ENCODE results near the gene THY1.
"Not testable (repeated sequence)": the region's sequence is repeated elsewhere in the genome, so short reads cannot be mapped to it uniquely, and the experiment has no call there.

The THY1 gene

GRCh38 chr11:119468511-119468910, 45.5 kb upstream of the THY1 start:
- no peak for TF ChIP-seq POLR2A (IDR thresholded peaks at IDR 0.05; ENCODE audit: extremely low read depth, insufficient read length)
- no peak overlapping the region for H3K4me3 ChIP-seq (ENCODE audit: low read depth, low read length)
- no peak for DNase-seq (ENCODE audit: low read depth)

DNA sequence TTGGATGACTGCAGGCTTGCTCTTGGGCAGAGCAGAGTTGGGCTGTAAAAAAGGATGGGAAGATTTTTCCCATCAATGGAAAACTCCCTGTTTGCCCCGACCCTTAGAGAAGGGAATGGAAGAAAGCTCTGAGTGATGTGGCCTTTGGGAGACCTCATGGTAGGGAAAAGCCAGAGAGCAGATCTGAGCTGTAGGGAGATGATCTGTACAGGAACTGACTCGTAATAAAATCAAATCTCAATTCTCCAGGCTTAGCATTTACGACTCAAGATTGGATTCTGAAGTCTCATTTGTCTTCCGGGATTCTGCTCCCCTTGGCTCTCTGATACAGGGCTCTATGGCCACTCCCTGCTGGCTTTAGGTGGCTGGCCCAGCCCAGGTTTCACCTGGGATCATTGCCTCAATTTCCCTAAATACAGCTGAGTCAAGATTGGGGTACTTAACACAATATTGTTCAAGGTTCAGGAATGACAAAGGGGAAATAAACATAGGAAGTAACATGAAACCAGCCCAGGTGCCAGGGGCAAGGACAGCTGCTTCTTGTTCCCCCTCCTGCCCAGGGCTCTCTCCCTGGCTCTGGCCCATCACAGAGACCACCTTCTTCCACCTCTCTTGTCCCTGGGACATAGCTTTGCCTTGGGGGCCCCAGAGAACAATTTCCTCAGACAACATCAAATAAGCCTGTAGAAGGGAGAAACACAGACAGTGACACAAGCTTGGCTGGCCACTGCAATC, 38.4 kb upstream of the THY1 start:
- no peak overlapping the region for H3K4me3 ChIP-seq (ENCODE audit: low read depth, low read length)
- no peak for DNase-seq (ENCODE audit: low read depth)
- TF ChIP-seq MYC (IDR thresholded peaks at IDR 0.05; ENCODE audit: low read depth, low read length) (no peak), POLR2A (IDR thresholded peaks at IDR 0.05; ENCODE audit: extremely low read depth, insufficient read length) (no peak), MAX (IDR thresholded peaks at IDR 0.05; ENCODE audit: low read depth, low read length) (no peak)
- TF ChIP-seq, protein P1, sequence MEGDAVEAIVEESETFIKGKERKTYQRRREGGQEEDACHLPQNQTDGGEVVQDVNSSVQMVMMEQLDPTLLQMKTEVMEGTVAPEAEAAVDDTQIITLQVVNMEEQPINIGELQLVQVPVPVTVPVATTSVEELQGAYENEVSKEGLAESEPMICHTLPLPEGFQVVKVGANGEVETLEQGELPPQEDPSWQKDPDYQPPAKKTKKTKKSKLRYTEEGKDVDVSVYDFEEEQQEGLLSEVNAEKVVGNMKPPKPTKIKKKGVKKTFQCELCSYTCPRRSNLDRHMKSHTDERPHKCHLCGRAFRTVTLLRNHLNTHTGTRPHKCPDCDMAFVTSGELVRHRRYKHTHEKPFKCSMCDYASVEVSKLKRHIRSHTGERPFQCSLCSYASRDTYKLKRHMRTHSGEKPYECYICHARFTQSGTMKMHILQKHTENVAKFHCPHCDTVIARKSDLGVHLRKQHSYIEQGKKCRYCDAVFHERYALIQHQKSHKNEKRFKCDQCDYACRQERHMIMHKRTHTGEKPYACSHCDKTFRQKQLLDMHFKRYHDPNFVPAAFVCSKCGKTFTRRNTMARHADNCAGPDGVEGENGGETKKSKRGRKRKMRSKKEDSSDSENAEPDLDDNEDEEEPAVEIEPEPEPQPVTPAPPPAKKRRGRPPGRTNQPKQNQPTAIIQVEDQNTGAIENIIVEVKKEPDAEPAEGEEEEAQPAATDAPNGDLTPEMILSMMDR (IDR thresholded peaks at IDR 0.05; ENCODE audit: low read depth, low read length) = no peak

GRCh38 chr11:119460582-119460981, 37.6 kb upstream of the THY1 start:
- no peak for DNase-seq (ENCODE audit: low read depth)
- H3K4me3 ChIP-seq (ENCODE audit: low read depth, low read length) = no peak overlapping the region
- TF ChIP-seq MAX (IDR thresholded peaks at IDR 0.05; ENCODE audit: low read depth, low read length) (no peak), MYC (IDR thresholded peaks at IDR 0.05; ENCODE audit: low read depth, low read length) (no peak), POLR2A (IDR thresholded peaks at IDR 0.05; ENCODE audit: extremely low read depth, insufficient read length) (no peak)
- TF ChIP-seq, protein P1 (IDR thresholded peaks at IDR 0.05; ENCODE audit: low read depth, low read length) = no peak

GRCh38 chr11:119460097-119460496, 37.1 kb upstream of the THY1 start:
- no peak for DNase-seq (ENCODE audit: low read depth)
- TF ChIP-seq, protein P1 (IDR thresholded peaks at IDR 0.05; ENCODE audit: low read depth, low read length) = no peak
- TF ChIP-seq MAX (IDR thresholded peaks at IDR 0.05; ENCODE audit: low read depth, low read length) = no peak
- TF ChIP-seq MYC (IDR thresholded peaks at IDR 0.05; ENCODE audit: low read depth, low read length) = no peak
- TF ChIP-seq POLR2A (IDR thresholded peaks at IDR 0.05; ENCODE audit: extremely low read depth, insufficient read length) = no peak
- no peak overlapping the region for H3K4me3 ChIP-seq (ENCODE audit: low read depth, low read length)

DNA sequence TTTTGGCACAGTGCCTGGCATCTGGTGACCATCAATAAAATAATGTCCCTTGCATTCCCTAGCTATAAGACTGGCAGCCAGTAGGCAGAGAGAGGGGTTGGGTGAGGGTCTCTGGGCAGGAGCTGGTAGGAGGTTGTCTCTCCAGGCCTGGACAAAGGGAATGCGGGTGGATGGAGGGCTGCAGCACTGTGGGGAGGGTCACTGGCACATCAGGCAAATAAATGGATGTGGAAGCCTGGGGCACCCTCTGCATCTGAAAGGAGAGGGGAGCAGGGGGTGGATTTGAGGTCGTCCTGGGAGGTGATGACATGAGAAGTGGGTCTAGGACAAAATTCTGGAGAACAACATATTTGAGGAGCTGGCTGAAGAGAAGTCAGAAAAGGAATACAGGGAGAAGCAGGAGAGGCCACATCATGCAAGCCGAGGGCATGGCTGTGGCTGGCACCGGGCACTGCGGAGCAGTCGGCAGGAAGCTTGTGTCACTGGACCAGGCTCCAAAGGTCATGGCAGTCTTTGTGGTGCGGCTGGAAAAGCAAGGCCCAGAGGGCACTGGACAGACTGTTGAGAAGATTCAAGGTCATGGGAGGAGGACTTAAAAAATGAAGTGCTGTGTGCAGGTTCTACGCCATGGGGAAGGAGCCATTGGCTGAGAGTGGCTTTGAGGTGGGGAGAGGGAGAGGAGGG, 36.5 kb upstream of the THY1 start:
- TF ChIP-seq, protein P1 (IDR thresholded peaks at IDR 0.05; ENCODE audit: low read depth, low read length) = no peak
- TF ChIP-seq MAX (IDR thresholded peaks at IDR 0.05; ENCODE audit: low read depth, low read length) = no peak
- TF ChIP-seq POLR2A (IDR thresholded peaks at IDR 0.05; ENCODE audit: extremely low read depth, insufficient read length) = no peak
- no peak for TF ChIP-seq MYC (IDR thresholded peaks at IDR 0.05; ENCODE audit: low read depth, low read length)
- no peak for DNase-seq (ENCODE audit: low read depth)
- no peak overlapping the region for H3K4me3 ChIP-seq (ENCODE audit: low read depth, low read length)

DNA sequence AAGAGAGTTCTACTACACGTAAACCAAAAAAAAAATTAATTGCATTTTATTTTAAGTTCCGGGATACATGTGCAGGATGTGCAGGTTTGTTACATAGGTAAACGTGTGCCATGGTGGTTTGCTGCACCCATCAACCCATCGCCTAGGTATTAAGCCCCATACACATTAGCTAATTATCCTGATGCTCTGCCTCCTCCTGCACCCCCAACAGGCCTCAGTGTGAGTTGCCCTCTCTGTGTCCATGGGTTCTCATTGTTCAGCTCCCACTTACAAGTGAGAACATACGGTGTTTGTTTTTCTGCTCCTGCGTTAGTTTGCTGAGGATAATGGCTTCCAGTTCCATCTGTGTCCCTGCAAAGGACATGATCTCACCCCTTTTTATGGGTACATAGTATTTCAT, 32.7 kb upstream of the THY1 start:
- not testable (repeated sequence) for DNase-seq (ENCODE audit: low read depth); H3K4me3 ChIP-seq (ENCODE audit: low read depth, low read length)

DNA sequence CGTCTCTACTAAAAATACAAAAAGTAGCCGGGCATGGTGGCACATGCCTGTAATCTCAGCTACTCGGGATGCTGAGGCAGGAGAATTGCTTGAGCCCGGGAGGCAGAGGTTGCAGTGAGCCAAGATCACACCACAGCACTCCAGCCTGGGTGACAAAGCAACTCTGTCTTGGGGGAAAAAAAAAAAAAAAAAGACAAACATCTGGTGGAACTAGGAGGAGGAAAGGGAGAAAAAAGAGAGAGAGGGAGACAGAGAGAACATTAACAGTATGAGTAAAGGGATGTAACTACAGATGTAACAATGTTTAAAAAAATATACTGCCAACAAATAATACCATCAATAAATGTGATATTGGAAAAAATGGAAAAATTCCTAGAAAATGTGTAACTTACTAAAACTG, 32.3 kb upstream of the THY1 start:
- not testable (repeated sequence) for H3K4me3 ChIP-seq (ENCODE audit: low read depth, low read length); DNase-seq (ENCODE audit: low read depth)

Measured in NB4 (cell line).